Measurements from ENCODE around the gene FKBP11. TPM values are rescaled to one million over a fixed set of nuclear protein-coding genes. Genes with fewer than 3 reads are reported as not detected.

FKBP11 gene
- total RNA-seq, 2 experiments from 2014 or later: 96.2 to 100 TPM

DNA sequence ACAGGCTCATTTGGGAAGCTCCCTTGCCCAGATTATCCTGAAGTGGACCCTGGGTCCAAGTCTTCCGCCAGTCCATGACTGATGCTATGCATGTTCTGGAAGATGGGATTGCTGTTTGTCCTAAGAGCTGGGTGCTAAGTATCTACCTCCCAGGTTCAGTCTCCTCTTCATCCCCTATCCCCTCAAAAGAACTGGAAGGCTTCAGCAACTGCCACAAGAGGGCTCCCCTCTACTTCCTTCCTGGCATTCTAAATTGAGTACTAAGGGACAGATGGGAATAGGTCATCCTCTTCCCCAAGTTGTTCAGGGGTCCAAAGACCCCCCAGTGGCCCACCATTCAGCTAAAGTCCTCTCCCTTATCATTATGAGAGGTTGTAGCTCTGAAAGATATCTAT lies 9.0 kb upstream of the FKBP11 start:
- ChIA-PET CTCF (interaction anchor here (0.6 to 8.5 kb wide), 15 partner anchors 10 to 370 kb away, joined by 3 to 87 read pairs (median 4); partner anchors contain the start of genes ARF3, DDX23, FKBP11 and WNT1), POLR2A (interaction anchor here (0.5 to 1.6 kb wide), 4 partner anchors 9 to 136 kb away, joined by 3 to 7 read pairs (median 5); partner anchors contain the start of genes FKBP11 and RHEBL1)
- Mint-ChIP-seq H3K27ac (peak overlapping the region; percentile 58), H3K9me3 (no peaks in the 10 kb centered on the region), H3K27me3 (no peaks in the 10 kb centered on the region), H3K4me3 (no peak overlapping the region), H3K36me3 (ENCODE audit: low read depth) (peaks cover 15% of the 10 kb centered on the region), H3K4me1 (ENCODE audit: low read depth) (peaks cover 24% of the 10 kb centered on the region)
- intact Hi-C loops (cut with micrococcal nuclease): loop anchor here (5.0 kb wide), 1 partner anchor 43 kb away; the partner anchor contains the start of gene WNT1
- TF ChIP-seq, protein P1, sequence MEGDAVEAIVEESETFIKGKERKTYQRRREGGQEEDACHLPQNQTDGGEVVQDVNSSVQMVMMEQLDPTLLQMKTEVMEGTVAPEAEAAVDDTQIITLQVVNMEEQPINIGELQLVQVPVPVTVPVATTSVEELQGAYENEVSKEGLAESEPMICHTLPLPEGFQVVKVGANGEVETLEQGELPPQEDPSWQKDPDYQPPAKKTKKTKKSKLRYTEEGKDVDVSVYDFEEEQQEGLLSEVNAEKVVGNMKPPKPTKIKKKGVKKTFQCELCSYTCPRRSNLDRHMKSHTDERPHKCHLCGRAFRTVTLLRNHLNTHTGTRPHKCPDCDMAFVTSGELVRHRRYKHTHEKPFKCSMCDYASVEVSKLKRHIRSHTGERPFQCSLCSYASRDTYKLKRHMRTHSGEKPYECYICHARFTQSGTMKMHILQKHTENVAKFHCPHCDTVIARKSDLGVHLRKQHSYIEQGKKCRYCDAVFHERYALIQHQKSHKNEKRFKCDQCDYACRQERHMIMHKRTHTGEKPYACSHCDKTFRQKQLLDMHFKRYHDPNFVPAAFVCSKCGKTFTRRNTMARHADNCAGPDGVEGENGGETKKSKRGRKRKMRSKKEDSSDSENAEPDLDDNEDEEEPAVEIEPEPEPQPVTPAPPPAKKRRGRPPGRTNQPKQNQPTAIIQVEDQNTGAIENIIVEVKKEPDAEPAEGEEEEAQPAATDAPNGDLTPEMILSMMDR (IDR thresholded peaks at IDR 0.05): peak; percentile 28
- DNase-seq (peak; percentile 24), ATAC-seq (no peak)

DNA sequence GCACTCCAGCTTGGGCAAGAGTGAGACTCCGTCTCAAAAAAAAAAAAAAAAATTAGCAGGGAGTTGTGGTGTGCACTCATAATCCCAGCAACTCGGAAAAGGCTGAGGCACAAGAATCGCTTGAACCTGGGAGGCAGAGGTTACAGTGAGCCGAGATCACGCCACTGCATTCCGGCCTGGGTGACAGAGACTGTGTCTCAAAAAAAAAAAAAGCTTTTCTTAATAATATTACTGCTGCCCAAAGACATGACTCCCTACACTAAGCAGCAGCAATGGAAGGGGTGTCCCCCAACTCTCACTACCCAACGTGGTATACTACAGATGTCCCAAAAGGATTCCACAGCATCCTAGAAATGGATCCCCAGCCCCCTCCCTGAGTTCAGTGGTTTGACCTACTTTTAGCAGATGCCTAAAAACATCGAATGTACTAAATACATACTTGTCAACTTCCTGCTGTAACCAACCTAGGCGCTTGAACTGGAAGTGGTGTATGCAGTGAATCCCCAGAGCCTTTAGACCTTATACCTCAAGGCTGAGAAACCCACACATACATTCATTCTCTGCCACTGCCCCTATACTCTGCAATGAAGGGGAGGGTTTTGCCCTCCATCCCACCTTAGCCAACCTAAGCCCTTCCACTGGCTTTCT lies 8.5 kb upstream of the FKBP11 start:
- Mint-ChIP-seq H3K4me1 (ENCODE audit: low read depth) (peaks cover 24% of the 10 kb centered on the region), H3K4me3 (no peak overlapping the region), H3K27ac (peak overlapping the region; percentile 58), H3K27me3 (no peaks in the 10 kb centered on the region), H3K36me3 (ENCODE audit: low read depth) (peaks cover 15% of the 10 kb centered on the region), H3K9me3 (no peaks in the 10 kb centered on the region)
- ChIA-PET POLR2A (interaction anchor here (1.0 to 1.6 kb wide), 3 partner anchors 9 to 13 kb away, joined by 6 to 7 read pairs (median 7); partner anchors contain the start of gene FKBP11), CTCF (interaction anchor here (0.6 to 8.5 kb wide), 15 partner anchors 8 to 371 kb away, joined by 3 to 87 read pairs (median 4); partner anchors contain the start of genes ARF3, DDX23, FKBP11 and WNT1)
- ATAC-seq: peak; percentile 61
- TF ChIP-seq, protein P1 (IDR thresholded peaks at IDR 0.05): no peak
- peak; percentile 19 for DNase-seq
- intact Hi-C loops (cut with micrococcal nuclease): loop anchor here (5.0 kb wide), 1 partner anchor 44 kb away; the partner anchor contains the start of gene WNT1

DNA sequence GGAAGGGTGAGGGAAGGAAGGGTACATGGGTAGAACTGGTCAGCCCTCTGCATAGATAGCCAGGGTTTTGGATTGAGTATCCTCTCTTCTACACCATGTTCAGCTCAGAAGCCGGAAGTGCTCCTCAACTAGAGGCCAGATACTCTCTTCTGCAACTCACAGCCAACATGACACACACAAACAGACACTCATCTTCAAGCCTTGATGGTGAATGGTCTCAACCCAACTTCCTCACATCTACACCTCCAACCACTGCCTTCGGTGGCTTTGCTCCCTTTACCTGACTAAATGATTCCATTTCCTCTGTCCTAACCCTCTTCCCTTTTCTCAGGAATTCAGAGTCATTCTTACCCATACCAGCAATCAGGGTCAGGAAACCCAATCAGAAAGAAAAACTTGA lies 7.6 kb upstream of the FKBP11 start:
- H3K4me3 Mint-ChIP-seq: no peak overlapping the region
- H3K27me3 Mint-ChIP-seq: no peaks in the 10 kb centered on the region
- peak overlapping the region; percentile 83 for H3K27ac Mint-ChIP-seq
- CTCF ChIA-PET: interaction anchor here (0.7 to 8.5 kb wide), 9 partner anchors 9 to 80 kb away, joined by 3 to 87 read pairs (median 11); partner anchors contain the start of genes ARF3, DDX23, FKBP11 and WNT1
- POLR2A ChIA-PET: interaction anchor here (1.3 kb wide), 1 partner anchor 9 kb away, joined by 6 read pairs; no protein-coding TSS in a partner anchor
- peaks cover 24% of the 10 kb centered on the region for H3K4me1 Mint-ChIP-seq (ENCODE audit: low read depth)
- ATAC-seq (peak; percentile 47), DNase-seq (peak; percentile 16)
- TF ChIP-seq, protein P1 (IDR thresholded peaks at IDR 0.05): no peak
- no peaks in the 10 kb centered on the region for H3K9me3 Mint-ChIP-seq
- peaks cover 15% of the 10 kb centered on the region for H3K36me3 Mint-ChIP-seq (ENCODE audit: low read depth)
- intact Hi-C loops (cut with micrococcal nuclease): loop anchor here (5.0 kb wide), 1 partner anchor 44 kb away; the partner anchor contains the start of gene WNT1

DNA sequence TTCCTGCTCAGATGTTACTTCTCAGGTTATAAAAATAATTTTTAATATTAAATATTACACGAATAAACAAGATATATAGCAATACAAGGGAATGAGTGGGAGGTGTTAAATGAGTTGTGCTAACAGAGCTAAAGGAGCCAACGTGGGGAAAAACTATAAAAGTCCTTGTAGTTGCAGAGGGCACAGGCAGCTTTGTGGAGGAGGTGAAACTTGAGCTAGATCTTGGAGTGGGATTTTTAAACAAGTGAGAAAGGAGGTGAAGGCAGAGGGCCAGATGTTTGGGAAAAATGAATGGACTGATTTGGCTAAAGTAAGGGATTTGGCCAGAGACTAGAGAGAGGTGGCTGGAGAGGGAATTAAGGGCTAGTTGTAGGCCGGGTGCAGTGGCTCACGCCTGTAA lies 5.2 kb upstream of the FKBP11 start:
- POLR2A ChIA-PET: no interaction called here
- H3K9me3 Mint-ChIP-seq: no peaks in the 10 kb centered on the region
- CTCF ChIA-PET: interaction anchor here (1.3 to 3.8 kb wide), 11 partner anchors 8 to 113 kb away, joined by 3 to 13 read pairs (median 6); partner anchors contain the start of gene WNT1
- H3K36me3 Mint-ChIP-seq (ENCODE audit: low read depth): peaks cover 15% of the 10 kb centered on the region
- peaks cover 36% of the 10 kb centered on the region for H3K4me1 Mint-ChIP-seq (ENCODE audit: low read depth)
- no peak overlapping the region for H3K4me3 Mint-ChIP-seq
- intact Hi-C loops (cut with micrococcal nuclease): loop anchor here (5.0 kb wide), 1 partner anchor 47 kb away; the partner anchor contains the start of gene WNT1
- TF ChIP-seq, protein P1 (IDR thresholded peaks at IDR 0.05): no peak
- H3K27ac Mint-ChIP-seq: no peak overlapping the region
- no peaks in the 10 kb centered on the region for H3K27me3 Mint-ChIP-seq
- DNase-seq (no peak), ATAC-seq (no peak)
